HepG2 (cell line): ENCODE data around the gene CTU2. TPM values are rescaled to one million over a fixed set of nuclear protein-coding genes. Genes with fewer than 3 reads are reported as not detected.

ENCODE experiments used
- CREM ChIP-seq, 2 experiments: sonication (generic) in 1 of 2; formaldehyde crosslinking in 1 of 2; IDR thresholded peaks; 2 replicates each; pipeline versions ENCODE4 v1.4.0 to v1.6.1; 2016 to 2020; ENCODE audit warnings: antibody characterized with exemption in 1 of 2, mild to moderate bottlenecking in 1 of 2, missing genetic modification reagents in 1 of 2
- KAT7 ChIP-seq: IDR thresholded peaks from 2 replicates; pipeline ENCODE4 v1.6.1; 2018; ENCODE audit warnings: borderline replicate concordance, missing compliant biosample characterization
- NCOA5 ChIP-seq: sonication (generic); formaldehyde crosslinking; IDR thresholded peaks from 2 replicates; pipeline ENCODE4 v1.4.0; 2020; ENCODE audit warnings: missing genetic modification reagents
- SNRNP70 ChIP-seq: fragments of 200-400 bp; formaldehyde crosslinking; IDR thresholded peaks from 2 replicates; pipeline ENCODE4 v1.6.1; 2017; ENCODE audit warnings: mild to moderate bottlenecking, low read depth, low read length, moderate library complexity
- SRSF1 ChIP-seq: fragments of 200-400 bp; formaldehyde crosslinking; optimal IDR thresholded peaks from 2 replicates; pipeline ENCODE3; 2017; ENCODE audit warnings: mild to moderate bottlenecking, low read depth, low read length, moderate library complexity
- U2AF2 ChIP-seq: fragments of 200-400 bp; formaldehyde crosslinking; IDR thresholded peaks from 2 replicates; pipeline ENCODE4 v1.6.1; 2017; ENCODE audit warnings: low read depth, mild to moderate bottlenecking, low read length
- ZBTB21 ChIP-seq: sonication (generic); formaldehyde crosslinking; IDR thresholded peaks from 2 replicates; pipeline ENCODE4 v1.4.0; 2020; ENCODE audit warnings: missing genetic modification reagents
- ZBTB4 ChIP-seq: sonication (generic); formaldehyde crosslinking; IDR thresholded peaks from 2 replicates; pipeline ENCODE4 v1.4.0; 2020; ENCODE audit warnings: missing genetic modification reagents, mild to moderate bottlenecking, borderline replicate concordance
- ZNF124 ChIP-seq: sonication (generic); formaldehyde crosslinking; IDR thresholded peaks from 2 replicates; pipeline ENCODE4 v1.4.0; 2020; ENCODE audit warnings: missing genetic modification reagents
- ZNF562 ChIP-seq: sonication (generic); formaldehyde crosslinking; IDR thresholded peaks from 2 replicates; pipeline ENCODE4 v1.8.0; 2022; ENCODE audit warnings: missing genetic modification reagents, borderline replicate concordance
- ZNF709 ChIP-seq: sonication (generic); formaldehyde crosslinking; IDR thresholded peaks from 2 replicates; pipeline ENCODE4 v1.5.0; 2020; ENCODE audit warnings: mild to moderate bottlenecking, missing genetic modification reagents
- polyA plus RNA-seq, 8 experiments: library from polyadenylated mRNA; depleted of rRNA in 3 of 8; stranded (reverse) in 7 of 8; unstranded in 1 of 8; fragments of >200 nt; fragmentation: Illumina TruSeq in 4 of 8; extraction: Trizol in 4 of 8; gene quantifications; 2 replicates each; pipeline versions ENCODE4 v1.2.1 to v1.2.3, GENCODE V29; 2011 to 2016; ENCODE audit warnings: low read depth in 4 of 8, missing spikeins in 1 of 8, mixed read lengths in 1 of 8; ENCODE audit not compliant: insufficient read depth in 1 of 8
- total RNA-seq, 5 experiments: library from RNA; depleted of rRNA; stranded (reverse); fragments of >200 nt; fragmentation: Illumina TruSeq; extraction: Trizol; gene quantifications; 2 replicates each; pipeline ENCODE4 v1.2.3, GENCODE V29; 2016; ENCODE audit warnings: low read depth in 1 of 5
- TF ChIP-seq, protein P1 (sequence below), 2 experiments: sonication (generic) in 1 of 2; formaldehyde crosslinking in 1 of 2; IDR thresholded peaks; 2 replicates each; pipeline versions ENCODE4 v1.4.0 to v1.6.1; 2016 to 2020; ENCODE audit warnings: borderline replicate concordance in 1 of 2, low read depth in 1 of 2, mild to moderate bottlenecking in 1 of 2, missing genetic modification reagents in 1 of 2
- TF ChIP-seq, protein P2 (sequence below): sonication (generic); formaldehyde crosslinking; IDR thresholded peaks from 2 replicates; pipeline ENCODE4 v1.4.0; 2020; ENCODE audit warnings: missing genetic modification reagents, borderline replicate concordance

The CTU2 gene
- total and polyA plus RNA-seq, 2 of the 13 experiments (the other 11 are each of a cell fraction or from before 2014, with no cell fraction given) = 13.3 to 21.9 TPM

- TF ChIP-seq, protein P1, sequence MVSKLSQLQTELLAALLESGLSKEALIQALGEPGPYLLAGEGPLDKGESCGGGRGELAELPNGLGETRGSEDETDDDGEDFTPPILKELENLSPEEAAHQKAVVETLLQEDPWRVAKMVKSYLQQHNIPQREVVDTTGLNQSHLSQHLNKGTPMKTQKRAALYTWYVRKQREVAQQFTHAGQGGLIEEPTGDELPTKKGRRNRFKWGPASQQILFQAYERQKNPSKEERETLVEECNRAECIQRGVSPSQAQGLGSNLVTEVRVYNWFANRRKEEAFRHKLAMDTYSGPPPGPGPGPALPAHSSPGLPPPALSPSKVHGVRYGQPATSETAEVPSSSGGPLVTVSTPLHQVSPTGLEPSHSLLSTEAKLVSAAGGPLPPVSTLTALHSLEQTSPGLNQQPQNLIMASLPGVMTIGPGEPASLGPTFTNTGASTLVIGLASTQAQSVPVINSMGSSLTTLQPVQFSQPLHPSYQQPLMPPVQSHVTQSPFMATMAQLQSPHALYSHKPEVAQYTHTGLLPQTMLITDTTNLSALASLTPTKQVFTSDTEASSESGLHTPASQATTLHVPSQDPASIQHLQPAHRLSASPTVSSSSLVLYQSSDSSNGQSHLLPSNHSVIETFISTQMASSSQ (IDR thresholded peaks at IDR 0.05; ENCODE audit: low read depth) = 0 out of 2 replicates have a peak, but pooled peaks have one; percentile 25
- TF ChIP-seq, protein P1 (CRISPR knock-in tag; IDR thresholded peaks at IDR 0.05; ENCODE audit: borderline replicate concordance) = peak; percentile 40; the same call in 1 of the 2 replicates
- TF ChIP-seq CREM (IDR thresholded peaks at IDR 0.05) (peak; percentile 77; the same call in 1 of the 2 replicates), CREM (CRISPR knock-in tag; IDR thresholded peaks at IDR 0.05) (no peak), ZNF124 (no peak; the same call in 1 of the 2 replicates), ZBTB21 (CRISPR knock-in tag) (peak; percentile 28; the same call in 1 of the 2 replicates), NCOA5 (CRISPR knock-in tag) (no peak), SRSF1 (peak; percentile 99), ZNF562 (CRISPR knock-in tag) (no peak), ZBTB4 (CRISPR knock-in tag) (0 out of 2 replicates have a peak, but pooled peaks have one; percentile 32), KAT7 (CRISPR knock-in tag) (peak; percentile 54; the same call in 1 of the 2 replicates), SNRNP70 (no peak), U2AF2 (no peak), ZNF709 (CRISPR knock-in tag) (0 out of 2 replicates have a peak, but pooled peaks have one; percentile 49)
- TF ChIP-seq, protein P2, sequence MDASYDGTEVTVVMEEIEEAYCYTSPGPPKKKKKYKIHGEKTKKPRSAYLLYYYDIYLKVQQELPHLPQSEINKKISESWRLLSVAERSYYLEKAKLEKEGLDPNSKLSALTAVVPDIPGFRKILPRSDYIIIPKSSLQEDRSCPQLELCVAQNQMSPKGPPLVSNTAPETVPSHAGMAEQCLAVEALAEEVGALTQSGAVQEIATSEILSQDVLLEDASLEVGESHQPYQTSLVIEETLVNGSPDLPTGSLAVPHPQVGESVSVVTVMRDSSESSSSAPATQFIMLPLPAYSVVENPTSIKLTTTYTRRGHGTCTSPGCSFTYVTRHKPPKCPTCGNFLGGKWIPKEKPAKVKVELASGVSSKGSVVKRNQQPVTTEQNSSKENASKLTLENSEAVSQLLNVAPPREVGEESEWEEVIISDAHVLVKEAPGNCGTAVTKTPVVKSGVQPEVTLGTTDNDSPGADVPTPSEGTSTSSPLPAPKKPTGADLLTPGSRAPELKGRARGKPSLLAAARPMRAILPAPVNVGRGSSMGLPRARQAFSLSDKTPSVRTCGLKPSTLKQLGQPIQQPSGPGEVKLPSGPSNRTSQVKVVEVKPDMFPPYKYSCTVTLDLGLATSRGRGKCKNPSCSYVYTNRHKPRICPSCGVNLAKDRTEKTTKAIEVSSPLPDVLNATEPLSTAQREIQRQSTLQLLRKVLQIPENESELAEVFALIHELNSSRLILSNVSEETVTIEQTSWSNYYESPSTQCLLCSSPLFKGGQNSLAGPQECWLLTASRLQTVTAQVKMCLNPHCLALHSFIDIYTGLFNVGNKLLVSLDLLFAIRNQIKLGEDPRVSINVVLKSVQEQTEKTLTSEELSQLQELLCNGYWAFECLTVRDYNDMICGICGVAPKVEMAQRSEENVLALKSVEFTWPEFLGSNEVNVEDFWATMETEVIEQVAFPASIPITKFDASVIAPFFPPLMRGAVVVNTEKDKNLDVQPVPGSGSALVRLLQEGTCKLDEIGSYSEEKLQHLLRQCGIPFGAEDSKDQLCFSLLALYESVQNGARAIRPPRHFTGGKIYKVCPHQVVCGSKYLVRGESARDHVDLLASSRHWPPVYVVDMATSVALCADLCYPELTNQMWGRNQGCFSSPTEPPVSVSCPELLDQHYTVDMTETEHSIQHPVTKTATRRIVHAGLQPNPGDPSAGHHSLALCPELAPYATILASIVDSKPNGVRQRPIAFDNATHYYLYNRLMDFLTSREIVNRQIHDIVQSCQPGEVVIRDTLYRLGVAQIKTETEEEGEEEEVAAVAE (CRISPR knock-in tag) = peak; percentile 75; the same call in 1 of the 2 replicates
These were observed 5.4 kb upstream of the CTU2 start (continued) for GRCh38 chr16:88700636-88701482.
